Endothelial cell (in vitro differentiated cells): Measurements from ENCODE around the gene DCAF7. TPM values are rescaled to one million over a fixed set of nuclear protein-coding genes. Genes with fewer than 3 reads are reported as not detected.

Experiments used
- DNase-seq: peaks from one replicate; pipeline ENCODE4 v3.0.0; 2021; ENCODE audit warnings: low spot score
- H3K27ac Mint-ChIP-seq: one replicate; pipeline ENCODE4 v1.8.0; 2021; ENCODE audit warnings: mixed read lengths, inconsistent platforms; ENCODE audit not compliant: unreplicated experiment
- H3K27me3 Mint-ChIP-seq: one replicate; pipeline ENCODE4 v1.8.0; 2021; ENCODE audit warnings: mild to moderate bottlenecking, moderate library complexity, mixed read lengths, inconsistent platforms; ENCODE audit not compliant: unreplicated experiment
- H3K36me3 Mint-ChIP-seq: one replicate; pipeline ENCODE4 v1.8.0; 2021; ENCODE audit warnings: mild to moderate bottlenecking, low read depth, mixed read lengths, inconsistent platforms; ENCODE audit not compliant: unreplicated experiment
- H3K4me1 Mint-ChIP-seq: one replicate; pipeline ENCODE4 v1.8.0; 2021; ENCODE audit warnings: mild to moderate bottlenecking, mixed read lengths, inconsistent platforms; ENCODE audit not compliant: unreplicated experiment
- H3K4me3 Mint-ChIP-seq: one replicate; pipeline ENCODE4 v1.8.0; 2021; ENCODE audit warnings: mild to moderate bottlenecking, mixed read lengths, inconsistent platforms; ENCODE audit not compliant: unreplicated experiment
- H3K9me3 Mint-ChIP-seq: one replicate; pipeline ENCODE4 v1.8.0; 2021; ENCODE audit warnings: mixed read lengths, inconsistent platforms; ENCODE audit not compliant: unreplicated experiment
- CTCF ChIP-seq: fragments of 200-600 bp; sonication (generic); IDR thresholded peaks from one replicate; pipeline ENCODE4 v1.5.0; 2021; ENCODE audit warnings: antibody characterized with exemption; ENCODE audit not compliant: unreplicated experiment
- total RNA-seq: library from RNA; stranded (reverse); fragmentation: NEBNext Ultra II Directional; extraction: Animal tissue kit (Norgen Biotek cat#: 25700); gene quantifications from one replicate; pipeline ENCODE4 v1.2.1, GENCODE V29; 2021; ENCODE audit not compliant: unreplicated experiment

The DCAF7 gene
- total RNA-seq, 1 donor from 2014 or later: 123 TPM

GRCh38 chr17:63549289-63549945, 860 bp upstream of the DCAF7 start:
- DNase-seq: no peak
- Mint-ChIP-seq H3K27ac (peak overlapping the region; percentile 36), H3K4me1 (peaks cover 9% of the 10 kb centered on the region), H3K27me3 (no peaks in the 10 kb centered on the region), H3K4me3 (peak overlapping the region; percentile 91), H3K36me3 (peaks cover 5% of the 10 kb centered on the region), H3K9me3 (no peaks in the 10 kb centered on the region)
- TF ChIP-seq CTCF: no peak

DNA sequence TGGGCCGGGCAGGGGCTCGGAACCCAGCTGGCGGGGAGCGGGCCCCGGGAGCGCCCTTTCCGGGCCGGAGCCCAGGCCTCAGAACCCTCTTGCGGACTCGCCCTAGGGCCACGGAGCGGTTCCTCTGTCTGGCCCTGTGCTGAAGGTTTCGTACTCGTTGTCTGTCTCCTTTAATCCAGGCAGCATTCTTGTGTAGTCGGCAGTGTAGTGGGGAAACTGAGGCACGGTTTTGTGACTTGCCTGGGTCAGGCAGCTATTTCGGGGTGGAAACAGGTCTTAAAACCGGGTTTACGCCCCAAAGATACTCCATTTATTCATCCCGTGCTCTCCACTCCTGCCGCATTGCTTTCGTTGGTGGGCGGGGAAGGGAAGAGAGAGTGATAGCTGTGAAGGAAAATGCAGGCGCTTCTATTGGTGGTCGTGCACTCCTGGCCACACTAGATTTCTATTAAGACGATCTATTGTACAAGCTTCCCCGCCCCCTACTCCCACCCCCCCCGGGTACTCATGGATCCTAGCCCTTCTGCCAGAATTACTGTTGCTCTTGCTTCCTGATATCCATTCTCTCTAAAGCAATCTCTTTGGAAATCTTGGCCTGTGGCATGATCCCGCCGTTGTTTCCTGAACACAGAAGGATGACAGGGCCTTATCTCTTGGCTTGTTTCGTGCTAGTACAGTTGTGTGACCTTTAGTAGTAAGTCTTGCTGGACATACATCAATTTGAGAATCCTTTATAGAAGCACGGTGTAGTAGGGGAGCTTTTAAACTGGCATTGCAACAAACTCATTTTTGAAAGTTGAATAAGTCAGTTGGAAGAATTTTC, 751 bp downstream of the DCAF7 start:
- peak; percentile 43 for DNase-seq
- Mint-ChIP-seq H3K36me3 (peaks cover 2% of the 10 kb centered on the region), H3K4me3 (peak overlapping the region; percentile 91), H3K9me3 (no peaks in the 10 kb centered on the region), H3K4me1 (peaks cover 9% of the 10 kb centered on the region), H3K27ac (peak overlapping the region; percentile 93), H3K27me3 (no peaks in the 10 kb centered on the region)
- TF ChIP-seq CTCF: no peak

- H3K27me3 Mint-ChIP-seq: no peaks in the 10 kb centered on the region
- DNase-seq: no peak
- H3K36me3 Mint-ChIP-seq: peaks cover 2% of the 10 kb centered on the region
- H3K4me1 Mint-ChIP-seq: peaks cover 9% of the 10 kb centered on the region
- H3K9me3 Mint-ChIP-seq: no peaks in the 10 kb centered on the region
- no peak for TF ChIP-seq CTCF
- peak overlapping the region; percentile 53 for H3K27ac Mint-ChIP-seq
- peak overlapping the region; percentile 86 for H3K4me3 Mint-ChIP-seq
Measured at GRCh38 chr17:63552211-63552610, 1.9 kb downstream of the DCAF7 start.

DNA sequence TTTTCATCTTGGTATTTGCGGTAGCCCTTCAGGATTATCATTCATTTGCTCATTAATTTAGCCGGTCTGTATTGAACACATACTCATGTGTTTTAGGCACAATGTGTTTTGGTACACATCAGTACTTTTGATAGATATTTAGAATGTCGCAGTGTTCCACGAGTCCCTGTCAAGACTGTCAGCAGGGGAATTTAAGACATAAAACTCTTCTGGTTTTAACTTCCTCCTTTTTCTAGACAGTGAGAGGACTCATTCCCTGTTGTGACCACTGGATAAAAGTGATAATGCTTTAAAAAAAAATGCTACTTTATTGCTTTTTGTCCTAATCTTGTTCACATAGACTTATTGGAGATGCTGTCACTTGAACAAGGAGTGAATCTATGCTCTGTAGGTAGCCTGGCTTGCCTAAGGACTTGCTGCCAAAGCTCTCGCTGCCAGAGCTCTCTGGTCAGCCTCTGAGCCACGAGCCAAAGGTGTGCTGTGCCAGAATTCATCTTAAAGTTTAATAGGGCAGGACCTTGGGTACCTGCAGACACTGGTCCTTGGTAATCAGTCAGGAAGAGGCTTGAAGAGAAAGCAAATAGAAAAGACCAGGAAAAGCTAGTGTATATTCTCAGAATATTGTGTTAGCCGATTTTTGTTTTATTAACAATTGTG, 5.4 kb downstream of the DCAF7 start:
- H3K36me3 Mint-ChIP-seq: peaks cover 2% of the 10 kb centered on the region
- H3K4me3 Mint-ChIP-seq: no peak overlapping the region
- no peaks in the 10 kb centered on the region for H3K27me3 Mint-ChIP-seq
- TF ChIP-seq CTCF: no peak
- H3K27ac Mint-ChIP-seq: no peak overlapping the region
- peaks cover 9% of the 10 kb centered on the region for H3K4me1 Mint-ChIP-seq
- no peak for DNase-seq
- H3K9me3 Mint-ChIP-seq: no peaks in the 10 kb centered on the region

- TF ChIP-seq CTCF: no peak
- Mint-ChIP-seq H3K4me3 (no peak overlapping the region), H3K9me3 (no peaks in the 10 kb centered on the region), H3K36me3 (peaks cover 2% of the 10 kb centered on the region), H3K27ac (no peak overlapping the region), H3K27me3 (no peaks in the 10 kb centered on the region), H3K4me1 (peaks cover 8% of the 10 kb centered on the region)
- no peak for DNase-seq
Measured at GRCh38 chr17:63557416-63557815, 7.1 kb downstream of the DCAF7 start.
